BE2C (cell line): ENCODE data around the gene PIK3CB.

Source experiments
- DNase-seq: peaks from one replicate; pipeline ENCODE4 v3.0.0-alpha.2; 2020
- H3K27me3 ChIP-seq: fragments of 250-450 bp; sonication (Bioruptor Pico); 2 replicates; pipeline ENCODE4 v1.5.1; 2020; ENCODE audit warnings: mild to moderate bottlenecking
- H3K36me3 ChIP-seq: fragments of 250-450 bp; sonication (Bioruptor Pico); 2 replicates; pipeline ENCODE4 v1.5.1; 2020; ENCODE audit warnings: mild to moderate bottlenecking
- H3K4me1 ChIP-seq: fragments of 250-450 bp; sonication (Bioruptor Pico); 2 replicates; pipeline ENCODE4 v1.5.1; 2020
- H3K4me3 ChIP-seq: 2 replicates; pipeline ENCODE4 v1.5.1; 2011; ENCODE audit warnings: low read depth, low read length
- H3K9me3 ChIP-seq: fragments of 250-450 bp; sonication (Bioruptor Pico); 2 replicates; pipeline ENCODE4 v1.5.1; 2020
- TF ChIP-seq, protein P1 (sequence below): IDR thresholded peaks from 2 replicates; pipeline ENCODE4 v1.5.1; 2012; ENCODE audit warnings: mild to moderate bottlenecking, low read depth, low read length

The PIK3CB gene

GRCh38 chr3:138629526-138629925 is 205.2 kb downstream of the PIK3CB start:
- no peaks in the 10 kb centered on the region for H3K27me3 ChIP-seq
- H3K4me3 ChIP-seq = no peak overlapping the region
- H3K9me3 ChIP-seq = no peaks in the 10 kb centered on the region
- peaks cover 2% of the 10 kb centered on the region for H3K36me3 ChIP-seq
- no peak for DNase-seq
- TF ChIP-seq, protein P1, sequence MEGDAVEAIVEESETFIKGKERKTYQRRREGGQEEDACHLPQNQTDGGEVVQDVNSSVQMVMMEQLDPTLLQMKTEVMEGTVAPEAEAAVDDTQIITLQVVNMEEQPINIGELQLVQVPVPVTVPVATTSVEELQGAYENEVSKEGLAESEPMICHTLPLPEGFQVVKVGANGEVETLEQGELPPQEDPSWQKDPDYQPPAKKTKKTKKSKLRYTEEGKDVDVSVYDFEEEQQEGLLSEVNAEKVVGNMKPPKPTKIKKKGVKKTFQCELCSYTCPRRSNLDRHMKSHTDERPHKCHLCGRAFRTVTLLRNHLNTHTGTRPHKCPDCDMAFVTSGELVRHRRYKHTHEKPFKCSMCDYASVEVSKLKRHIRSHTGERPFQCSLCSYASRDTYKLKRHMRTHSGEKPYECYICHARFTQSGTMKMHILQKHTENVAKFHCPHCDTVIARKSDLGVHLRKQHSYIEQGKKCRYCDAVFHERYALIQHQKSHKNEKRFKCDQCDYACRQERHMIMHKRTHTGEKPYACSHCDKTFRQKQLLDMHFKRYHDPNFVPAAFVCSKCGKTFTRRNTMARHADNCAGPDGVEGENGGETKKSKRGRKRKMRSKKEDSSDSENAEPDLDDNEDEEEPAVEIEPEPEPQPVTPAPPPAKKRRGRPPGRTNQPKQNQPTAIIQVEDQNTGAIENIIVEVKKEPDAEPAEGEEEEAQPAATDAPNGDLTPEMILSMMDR = no peak
- H3K4me1 ChIP-seq = no peaks in the 10 kb centered on the region

GRCh38 chr3:138625707-138626365 is 208.9 kb downstream of the PIK3CB start:
- no peaks in the 10 kb centered on the region for H3K9me3 ChIP-seq
- H3K4me1 ChIP-seq = no peaks in the 10 kb centered on the region
- DNase-seq = no peak
- H3K36me3 ChIP-seq = peaks cover 4% of the 10 kb centered on the region
- no peaks in the 10 kb centered on the region for H3K27me3 ChIP-seq
- H3K4me3 ChIP-seq = no peak overlapping the region
- TF ChIP-seq, protein P1 = no peak

DNA sequence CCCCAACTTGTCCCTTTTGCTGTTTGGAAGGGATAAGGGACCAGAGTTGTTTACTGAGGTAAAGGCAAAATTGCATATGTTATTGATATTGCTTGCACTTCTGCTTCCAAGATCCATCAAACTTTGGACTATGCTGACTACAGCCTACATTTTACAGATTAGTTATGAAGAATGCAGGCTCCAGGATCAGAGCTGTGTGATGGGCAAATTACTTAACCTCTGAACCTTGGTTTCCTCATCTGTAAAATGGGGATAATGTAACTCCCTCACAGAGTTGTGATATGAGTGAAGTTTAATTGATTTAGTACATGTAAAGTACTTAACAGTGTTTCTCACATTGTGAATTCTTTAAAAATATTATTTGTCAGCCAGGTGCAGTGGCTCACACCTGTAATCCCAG is 210.2 kb downstream of the PIK3CB start:
- Histone ChIP-seq H3K9me3 (no peaks in the 10 kb centered on the region), H3K4me1 (peaks cover 5% of the 10 kb centered on the region), H3K4me3 (no peak overlapping the region), H3K27me3 (no peaks in the 10 kb centered on the region), H3K36me3 (peaks cover 4% of the 10 kb centered on the region)
- no peak for DNase-seq
- TF ChIP-seq, protein P1 = no peak

DNA sequence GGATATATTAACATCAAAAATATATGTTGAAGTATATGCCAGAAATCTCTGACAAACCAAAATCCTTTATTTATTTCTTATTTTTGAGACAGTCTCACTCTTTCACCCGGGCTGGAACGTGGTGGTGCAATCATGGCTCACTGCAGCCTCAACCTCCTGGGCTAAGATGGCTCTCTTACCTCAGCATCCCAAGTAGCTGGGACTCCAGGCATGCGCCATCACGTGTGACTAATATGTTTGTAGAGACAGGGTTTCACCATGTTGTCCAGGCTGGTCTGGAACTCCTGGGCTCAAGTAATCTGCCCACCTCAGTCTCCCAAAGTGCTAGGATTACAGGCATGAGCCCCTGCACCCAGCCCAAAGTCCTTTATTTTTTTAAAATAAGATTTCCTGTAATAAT is 214.3 kb downstream of the PIK3CB start:
- Histone ChIP-seq H3K4me1 (peaks cover 10% of the 10 kb centered on the region), H3K9me3 (no peaks in the 10 kb centered on the region), H3K4me3 (no peak overlapping the region), H3K36me3 (peaks cover 4% of the 10 kb centered on the region), H3K27me3 (no peaks in the 10 kb centered on the region)
- TF ChIP-seq, protein P1 = no peak
- DNase-seq = no peak

GRCh38 chr3:138615462-138615861 is 219.3 kb downstream of the PIK3CB start:
- no peaks in the 10 kb centered on the region for H3K9me3 ChIP-seq
- H3K4me3 ChIP-seq = no peak overlapping the region
- no peak for DNase-seq
- H3K36me3 ChIP-seq = no peaks in the 10 kb centered on the region
- H3K4me1 ChIP-seq = peaks cover 10% of the 10 kb centered on the region
- no peaks in the 10 kb centered on the region for H3K27me3 ChIP-seq
- TF ChIP-seq, protein P1 = no peak

DNA sequence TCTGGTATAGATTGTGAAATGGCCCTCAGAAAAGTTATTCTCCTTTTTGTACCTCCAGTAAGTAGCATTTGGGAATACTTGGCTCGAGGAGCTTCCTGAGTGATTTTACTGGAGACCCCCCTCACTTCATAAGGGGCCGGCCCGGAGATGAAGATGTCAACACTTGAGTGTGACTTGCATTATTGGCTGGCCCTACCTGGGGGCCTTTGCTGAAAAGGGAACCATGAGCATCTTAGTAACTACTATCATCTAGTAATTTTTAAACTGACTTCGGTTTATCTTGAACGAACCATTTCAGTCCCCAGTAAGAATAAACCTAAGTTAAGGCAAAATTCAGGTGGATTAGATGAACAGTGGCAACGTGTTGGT is 224.8 kb downstream of the PIK3CB start:
- no peaks in the 10 kb centered on the region for H3K27me3 ChIP-seq
- H3K36me3 ChIP-seq = no peaks in the 10 kb centered on the region
- no peaks in the 10 kb centered on the region for H3K4me1 ChIP-seq
- H3K9me3 ChIP-seq = no peaks in the 10 kb centered on the region
- DNase-seq = no peak
- TF ChIP-seq, protein P1 = no peak
- H3K4me3 ChIP-seq = peak overlapping the region; percentile 85
